Urinary bladder (tissue), 4 donors: ENCODE data around the gene MAP6D1. TPM values are rescaled to one million over a fixed set of nuclear protein-coding genes. Genes with fewer than 3 reads are reported as not detected.

ENCODE experiments used
- DNase-seq: peaks from one replicate; pipeline ENCODE4 v3.0.0-alpha.2; 2015; ENCODE audit errors: extremely low spot score
- H3K27ac ChIP-seq: one replicate; pipeline ENCODE4 v1.5.1; 2013; ENCODE audit warnings: low read depth, mild to moderate bottlenecking, moderate library complexity
- H3K36me3 ChIP-seq: one replicate; pipeline ENCODE4 v1.6.1; 2013; ENCODE audit warnings: mild to moderate bottlenecking, moderate library complexity; ENCODE audit not compliant: insufficient read depth
- H3K4me1 ChIP-seq: one replicate; pipeline ENCODE4 v1.6.1; 2013; ENCODE audit warnings: mild to moderate bottlenecking, moderate library complexity; ENCODE audit not compliant: insufficient read depth
- H3K4me3 ChIP-seq: one replicate; pipeline ENCODE4 v1.5.1; 2013; ENCODE audit warnings: low read depth, low read length
- WGBS: extraction: QIAGEN DNeasy Blood & Tissue Kit; methylation state at CpG from one replicate; pipeline ENCODE4 v1.1.7; 2013; 5-methylcytosine and 5-hydroxymethylcytosine counted together
- polyA plus RNA-seq: library from polyadenylated mRNA; stranded (reverse); fragments of 200-250 nt; gene quantifications from one replicate; pipeline ENCODE4 v1.2.3, GENCODE V29; 2013
- total RNA-seq: library from RNA; depleted of rRNA; stranded (reverse); fragments of >200 nt; gene quantifications from one replicate; pipeline ENCODE4 v1.2.3, GENCODE V29; 2014
- donor health status: healthy with polysubstance abuse.
- donor health status: healthy.

The MAP6D1 gene
- total and polyA plus RNA-seq, 2 donors: 1.2 to 2.0 TPM

DNA sequence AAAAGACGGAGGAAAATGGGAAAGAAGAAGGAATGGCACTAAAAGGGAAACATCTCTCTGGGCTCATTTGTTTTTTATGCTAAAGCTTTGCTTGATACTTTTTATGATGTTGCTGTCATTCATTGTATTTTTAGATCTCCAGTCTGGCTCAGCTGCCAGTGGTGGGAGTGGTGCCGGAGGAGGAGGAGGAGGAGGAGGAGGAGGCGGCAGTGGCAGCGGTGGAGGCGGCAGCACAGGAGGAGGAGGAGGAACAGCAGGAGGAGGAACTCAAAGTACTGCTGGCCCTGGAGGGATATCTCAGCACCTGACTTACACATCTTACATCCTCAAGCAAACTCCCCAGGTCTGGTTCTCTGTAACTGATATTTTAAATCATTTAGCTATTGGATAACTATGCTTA, 49.6 kb downstream of the MAP6D1 start:
- no peak overlapping the region for H3K4me3 ChIP-seq
- WGBS: 86% methylated on average over 5 of the region's 5 CpGs
- no peak overlapping the region for H3K27ac ChIP-seq
- no peaks in the 10 kb centered on the region for H3K4me1 ChIP-seq
- no peaks in the 10 kb centered on the region for H3K36me3 ChIP-seq
- no peak for DNase-seq

DNA sequence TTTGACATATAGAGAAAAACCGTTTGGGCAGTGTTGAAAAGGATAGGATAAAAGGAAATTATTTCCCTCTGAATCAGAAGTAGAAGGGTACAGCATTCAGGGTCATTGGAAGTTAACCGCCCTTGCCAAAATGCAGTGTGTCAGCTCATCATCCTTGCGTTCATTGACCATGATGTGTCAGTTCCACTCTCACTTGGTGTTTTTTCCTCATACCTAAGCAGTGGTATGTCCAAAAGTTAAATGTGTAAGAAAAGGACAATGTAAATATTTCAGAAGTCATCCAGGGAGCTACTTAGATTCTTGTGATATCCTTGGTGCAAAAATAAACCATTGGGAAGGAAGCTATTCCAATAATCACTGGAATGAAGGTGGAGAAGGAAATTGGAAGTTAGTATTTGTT, 50.7 kb downstream of the MAP6D1 start:
- 88% methylated on average over 3 of the region's 3 CpGs for WGBS

DNA sequence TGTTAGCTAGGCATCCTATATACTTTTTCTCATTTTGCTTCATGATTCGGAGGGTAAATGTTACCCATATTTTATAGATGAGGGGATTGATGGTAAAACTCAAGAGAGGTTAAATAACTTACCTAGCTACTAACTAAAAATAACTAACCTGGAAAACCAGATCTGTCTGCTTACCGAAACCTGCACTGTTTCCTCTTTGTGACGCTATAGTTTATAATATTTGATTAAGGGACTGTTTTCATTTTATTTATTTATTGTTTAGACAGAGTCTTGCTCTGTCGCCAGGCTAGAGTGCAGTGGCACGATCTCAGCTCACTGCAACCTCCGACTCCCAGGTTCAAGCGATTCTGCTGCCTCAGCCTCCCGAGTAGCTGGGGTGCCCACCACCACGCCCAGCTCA, 55.9 kb downstream of the MAP6D1 start:
- H3K4me3 ChIP-seq: no peak overlapping the region
- H3K36me3 ChIP-seq: no peaks in the 10 kb centered on the region
- WGBS: 87% methylated on average over 9 of the region's 9 CpGs
- H3K4me1 ChIP-seq: no peaks in the 10 kb centered on the region
- no peak overlapping the region for H3K27ac ChIP-seq
- no peak for DNase-seq

More for the DNA sequence above, 50.7 kb downstream of the MAP6D1 start:
- no peak overlapping the region for H3K27ac ChIP-seq
- no peak for DNase-seq
- no peaks in the 10 kb centered on the region for H3K36me3 ChIP-seq
- no peak overlapping the region for H3K4me3 ChIP-seq
- H3K4me1 ChIP-seq: no peaks in the 10 kb centered on the region

DNA sequence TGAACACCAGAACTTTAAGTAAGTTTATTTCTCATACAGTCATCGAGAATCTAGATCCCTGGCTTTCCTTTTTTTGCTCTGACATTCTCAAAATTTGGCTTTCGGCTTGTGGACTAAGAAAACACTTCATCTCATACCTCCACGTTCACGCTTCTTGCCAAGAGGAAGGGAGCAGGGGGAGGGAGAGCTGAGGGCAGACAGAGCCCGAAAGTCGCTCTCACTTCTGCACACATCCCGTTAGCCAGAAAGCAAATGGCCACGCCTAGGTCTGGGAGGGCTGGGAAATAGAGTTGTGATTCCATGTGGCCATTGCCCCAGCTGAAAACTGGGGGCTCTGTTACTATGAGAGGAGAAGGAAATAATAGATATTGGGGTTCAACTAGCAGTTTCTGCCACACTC, 57.3 kb downstream of the MAP6D1 start:
- Histone ChIP-seq H3K27ac (no peak overlapping the region), H3K36me3 (no peaks in the 10 kb centered on the region), H3K4me3 (no peak overlapping the region), H3K4me1 (no peaks in the 10 kb centered on the region)
- 91% methylated on average over 8 of the region's 8 CpGs for WGBS
- no peak for DNase-seq

DNA sequence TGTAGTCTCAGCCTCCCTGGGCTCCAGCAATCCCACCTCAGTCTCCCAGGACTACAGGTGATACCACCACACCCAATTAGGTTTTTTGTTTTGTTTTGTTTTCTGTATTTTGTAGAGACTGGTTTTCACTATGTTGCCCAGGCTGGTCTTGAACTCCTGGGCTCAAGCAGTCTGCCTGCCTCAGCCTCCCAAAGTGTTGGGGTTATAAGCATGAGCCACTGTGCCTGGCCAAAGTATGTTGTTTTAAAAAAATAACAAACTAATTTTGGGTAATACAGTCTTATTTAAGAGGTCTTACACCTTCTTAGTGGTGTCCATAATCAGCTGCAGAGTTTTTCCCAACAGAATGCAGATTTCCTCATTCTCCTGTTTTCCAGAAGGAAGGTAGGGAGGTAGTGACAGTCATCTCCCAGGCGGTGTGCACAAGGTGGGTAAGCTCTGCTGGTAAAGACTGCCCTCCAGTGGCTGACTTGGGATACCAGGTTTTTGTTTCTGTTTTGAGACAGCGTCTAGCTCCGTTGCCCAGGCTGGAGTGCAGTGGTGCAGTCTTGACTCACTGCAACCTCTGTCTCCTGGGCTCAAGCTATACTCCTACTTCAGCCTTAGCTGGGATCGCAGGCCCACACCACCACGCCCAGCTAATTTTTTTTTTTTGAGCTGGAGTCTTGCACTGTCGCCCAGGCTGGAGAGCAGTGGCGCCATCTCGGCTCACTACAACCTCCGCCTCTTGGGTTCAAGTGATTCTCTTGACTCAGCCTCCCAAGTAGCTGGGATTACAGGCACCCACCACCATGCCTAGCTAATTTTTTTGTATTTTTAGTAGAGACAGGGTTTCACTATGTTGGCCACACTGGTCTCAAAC, 58.4 kb downstream of the MAP6D1 start:
- Histone ChIP-seq H3K36me3 (no peaks in the 10 kb centered on the region), H3K4me3 (no peak overlapping the region), H3K27ac (no peak overlapping the region), H3K4me1 (no peaks in the 10 kb centered on the region)
- whole genome bisulfite sequencing: 68% methylated on average over 9 of the region's 9 CpGs
- DNase-seq: peak; percentile 18

DNA sequence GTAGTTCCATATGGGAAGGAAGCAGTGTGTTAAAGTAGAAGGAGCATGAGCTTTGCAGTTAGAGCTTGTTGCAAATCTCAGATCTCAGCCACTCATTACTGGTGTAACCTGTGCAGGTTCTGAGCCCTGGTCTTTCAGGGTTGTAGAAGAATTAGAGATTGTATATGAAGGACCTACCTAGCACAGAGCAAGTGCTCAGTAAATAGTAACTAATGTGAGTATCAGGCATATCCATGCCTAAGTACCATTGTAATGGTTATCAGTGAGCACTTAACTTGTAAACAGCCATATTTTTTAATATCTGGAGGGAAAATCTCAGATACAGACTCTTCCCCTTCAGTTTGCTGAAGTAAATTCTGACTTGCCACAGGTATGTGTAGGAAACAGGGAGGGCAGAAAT, 59.3 kb downstream of the MAP6D1 start:
- no peak for DNase-seq
- Histone ChIP-seq H3K36me3 (no peaks in the 10 kb centered on the region), H3K27ac (peak overlapping the region; percentile 59), H3K4me3 (no peak overlapping the region), H3K4me1 (no peaks in the 10 kb centered on the region)

Other genes starting within 250 kb of the MAP6D1 start
- gene KLHL24, start 190.0 kb downstream of the MAP6D1 start, total RNA-seq: 111 TPM
- gene KLHL24, start 190.0 kb downstream of the MAP6D1 start, polyA plus RNA-seq: 16.2 TPM
- gene YEATS2, start 127.8 kb downstream of the MAP6D1 start, total RNA-seq: 41.1 TPM
- gene YEATS2, start 127.8 kb downstream of the MAP6D1 start, polyA plus RNA-seq: 13.4 TPM
- 33.5 TPM for gene PARL, start 59.3 kb upstream of the MAP6D1 start, total RNA-seq
- gene PARL, start 59.3 kb upstream of the MAP6D1 start, polyA plus RNA-seq: 49.5 TPM
- 47.5 TPM for gene ABCC5, start 192.3 kb upstream of the MAP6D1 start, total RNA-seq
- gene ABCC5, start 192.3 kb upstream of the MAP6D1 start, polyA plus RNA-seq: 22.3 TPM
- gene HTR3D, start 206.2 kb upstream of the MAP6D1 start, total RNA-seq: not detected
- gene HTR3D, start 206.2 kb upstream of the MAP6D1 start, polyA plus RNA-seq: not detected
- not detected for gene HTR3C, start 227.5 kb upstream of the MAP6D1 start, total RNA-seq
- gene HTR3C, start 227.5 kb upstream of the MAP6D1 start, polyA plus RNA-seq: 0.04 TPM